HG02678 (cell line): ENCODE results near the gene PTPRD.
"Not testable (repeated sequence)": the region's sequence is repeated elsewhere in the genome, so short reads cannot be mapped to it uniquely, and the experiment has no call there.

ENCODE experiments used
- ATAC-seq: cut with Tn5 transposase; IDR thresholded peaks from one replicate; pipeline ENCODE4 v1.9.1; 2021; ENCODE audit warnings: mild to moderate bottlenecking, moderate library complexity; ENCODE audit not compliant: unreplicated experiment

PTPRD gene

GRCh38 chr9:10488937-10489336 is 123.9 kb downstream of the PTPRD start:
- ATAC-seq, result no peak

- ATAC-seq, result no peak
These were observed 133.6 kb downstream of the PTPRD start for GRCh38 chr9:10479172-10479571.

GRCh38 chr9:10449201-10449617 is 163.6 kb downstream of the PTPRD start:
- ATAC-seq, result not testable (repeated sequence)

DNA sequence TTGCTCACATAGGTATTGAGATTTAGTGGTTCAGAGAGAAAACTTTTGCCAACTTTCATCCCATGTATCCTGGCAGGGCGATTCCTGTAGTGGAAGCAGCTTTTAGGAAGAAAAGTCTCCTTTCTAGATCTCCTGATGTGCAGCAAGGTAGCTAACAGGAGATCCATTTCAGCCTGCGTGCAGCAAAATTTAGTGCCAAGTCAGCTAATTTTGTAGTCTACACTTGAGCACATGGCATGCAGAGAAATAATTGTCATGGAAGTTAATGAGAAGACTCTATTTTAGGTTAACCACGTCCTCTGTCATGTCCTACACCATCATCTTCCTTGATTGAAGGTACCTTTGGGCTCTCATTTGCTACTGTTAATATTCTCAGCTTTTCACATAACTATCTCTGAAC is 165.8 kb downstream of the PTPRD start:
- ATAC-seq, result no peak

DNA sequence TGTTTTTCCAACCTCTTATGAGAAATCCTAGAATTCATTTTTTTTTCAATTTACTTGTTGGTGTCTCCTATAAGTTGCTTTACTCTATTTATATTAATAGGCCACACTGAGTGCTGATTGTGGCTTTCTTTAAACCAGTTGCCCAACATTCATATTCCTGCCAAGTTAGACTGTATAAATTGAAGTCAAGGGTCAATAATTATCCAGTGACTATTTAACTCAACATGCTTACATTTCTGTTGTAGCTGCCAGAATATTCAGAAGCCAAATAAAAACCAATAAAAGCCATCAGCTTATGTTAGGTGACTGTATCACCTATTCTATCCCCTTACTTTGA is 169.0 kb downstream of the PTPRD start:
- ATAC-seq, result no peak

DNA sequence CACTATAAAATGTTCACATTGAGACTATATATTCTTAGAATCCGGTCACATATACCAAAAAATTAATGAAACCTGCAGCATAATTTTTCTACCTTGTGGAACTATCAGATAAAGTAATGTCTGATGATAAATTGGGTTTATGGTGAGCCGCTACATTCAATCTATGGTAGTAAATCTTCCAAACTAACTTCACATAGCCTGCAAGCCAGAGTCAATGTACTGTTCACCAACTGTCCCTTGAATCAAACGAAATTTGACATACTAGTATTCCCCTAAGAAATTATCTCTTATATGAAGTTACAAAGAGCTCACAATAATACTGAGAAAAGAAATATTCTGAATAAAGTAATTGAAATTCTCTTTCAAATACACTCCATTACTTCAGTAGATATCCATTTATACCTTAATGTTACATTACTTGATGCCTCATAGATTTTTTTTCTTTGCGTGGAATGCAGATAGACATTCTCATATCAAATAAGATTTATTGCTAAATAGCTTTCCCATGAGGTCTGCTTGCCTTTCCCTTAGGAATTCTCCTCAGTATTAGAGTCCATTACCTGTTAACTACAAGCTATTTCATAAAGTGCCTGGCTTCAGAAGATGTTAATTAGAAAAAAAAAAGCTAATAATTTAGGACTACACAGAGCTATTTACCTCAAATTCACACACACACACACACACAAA is 169.5 kb downstream of the PTPRD start:
- no peak for ATAC-seq

GRCh38 chr9:10438955-10439354 is 173.8 kb downstream of the PTPRD start:
- no peak for ATAC-seq

- no peak for ATAC-seq
These were observed 176.0 kb downstream of the PTPRD start for GRCh38 chr9:10436756-10437155.

DNA sequence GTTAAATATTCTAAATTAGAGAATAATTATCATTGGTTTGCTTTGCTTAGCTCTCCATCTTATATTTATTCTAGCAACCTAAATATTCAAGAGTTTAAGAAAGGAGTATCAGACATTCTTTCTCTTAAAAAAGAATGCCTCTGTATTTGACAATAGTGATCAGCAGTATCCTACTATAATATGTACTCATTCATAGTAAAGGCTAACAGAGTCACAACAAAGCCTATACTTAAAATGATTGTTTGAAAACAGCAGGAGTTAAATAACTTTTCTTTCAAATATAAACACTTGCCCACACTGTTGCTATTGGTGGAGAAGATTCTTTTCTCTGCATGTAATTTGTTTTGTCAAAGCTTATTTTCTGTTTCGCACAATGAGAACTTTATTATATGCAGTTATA is 178.4 kb downstream of the PTPRD start:
- ATAC-seq, result no peak

DNA sequence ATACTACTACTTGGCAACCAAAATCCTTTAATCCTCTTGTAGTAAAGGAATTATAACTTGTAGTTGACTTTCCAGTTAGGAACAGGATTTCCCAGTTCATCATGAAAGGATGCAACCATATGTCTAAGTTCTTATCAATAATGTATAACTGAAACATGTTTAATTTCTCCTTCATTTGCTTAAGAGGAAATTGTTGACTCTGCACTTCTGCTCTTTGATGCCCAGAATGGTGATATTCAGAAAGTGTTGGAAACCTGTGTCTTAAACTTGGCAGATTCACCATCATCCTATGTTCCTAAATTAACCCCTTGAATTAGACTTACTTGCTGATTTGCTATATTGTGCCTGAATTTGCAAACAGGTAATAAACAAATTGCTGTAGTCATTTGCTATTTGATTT is 201.5 kb downstream of the PTPRD start:
- ATAC-seq, result no peak

- ATAC-seq, result no peak
These were observed 209.5 kb downstream of the PTPRD start for GRCh38 chr9:10403283-10403682.

GRCh38 chr9:10396615-10397014 is 216.2 kb downstream of the PTPRD start:
- ATAC-seq, result no peak

- ATAC-seq, result no peak
These were observed 225.5 kb downstream of the PTPRD start for GRCh38 chr9:10387282-10387681.

DNA sequence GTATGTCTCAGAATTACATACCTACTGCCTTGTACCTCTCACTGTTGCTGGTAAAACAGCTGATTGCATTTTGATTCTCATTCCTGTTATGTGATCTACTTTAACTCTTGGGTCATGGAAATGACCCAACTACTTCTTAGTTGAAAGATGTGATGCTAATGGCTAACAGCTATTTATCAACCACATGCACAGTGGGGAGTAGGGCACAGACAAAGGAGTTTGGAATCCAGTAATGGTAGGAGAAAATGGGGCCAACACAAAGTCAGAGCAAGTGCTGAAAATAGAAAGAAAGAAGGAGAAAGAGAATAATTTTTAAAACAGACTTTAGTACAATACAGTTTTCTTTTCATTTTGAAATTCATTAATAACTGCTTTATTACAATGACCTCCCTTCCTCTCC is 241.0 kb downstream of the PTPRD start:
- no peak for ATAC-seq

DNA sequence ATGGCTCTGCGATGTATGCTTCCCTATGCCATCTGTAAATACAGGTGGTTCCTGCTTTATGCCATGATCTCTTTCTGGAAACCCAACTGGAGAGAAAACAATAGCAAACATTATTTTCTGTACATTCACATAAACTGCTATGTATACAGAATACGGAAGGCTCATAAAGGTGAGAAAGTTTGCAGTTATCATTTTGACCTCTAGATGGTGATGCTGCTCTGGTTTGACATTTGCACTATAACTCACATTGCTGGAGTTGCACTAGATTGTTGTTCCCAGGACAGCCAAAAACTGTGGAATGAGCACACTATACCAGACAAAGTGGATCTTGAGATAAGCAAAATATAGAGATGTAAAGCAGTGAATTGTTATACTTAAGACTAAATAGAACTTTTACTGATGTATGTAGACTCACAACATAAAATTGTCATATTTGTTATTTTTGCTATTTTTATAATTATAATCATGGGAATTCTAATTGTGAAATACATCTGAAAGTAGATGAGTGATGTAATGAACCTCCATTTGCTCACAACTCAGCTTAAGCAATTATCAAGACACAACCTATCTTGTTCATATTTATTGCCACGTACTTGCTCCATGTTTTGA is 246.5 kb downstream of the PTPRD start:
- ATAC-seq, result peak; percentile 90

DNA sequence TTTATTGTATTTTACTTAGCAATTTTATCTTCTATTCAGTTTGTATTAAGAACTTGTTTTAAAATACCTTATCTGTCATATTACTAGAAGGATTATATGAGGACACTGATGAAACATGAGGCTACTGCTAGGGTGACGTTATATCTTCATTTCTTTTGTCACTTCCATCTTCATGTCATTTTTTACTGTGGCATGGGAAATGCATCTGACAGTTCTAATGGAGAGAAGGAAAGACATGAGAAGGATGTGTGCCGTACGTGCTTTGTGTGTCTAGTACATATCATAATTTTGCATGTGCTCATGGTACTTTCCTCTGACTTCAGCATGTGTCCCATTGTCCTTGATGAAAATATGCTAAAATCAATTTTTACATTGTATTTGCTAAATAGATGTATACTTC is 258.2 kb downstream of the PTPRD start:
- ATAC-seq, result no peak

DNA sequence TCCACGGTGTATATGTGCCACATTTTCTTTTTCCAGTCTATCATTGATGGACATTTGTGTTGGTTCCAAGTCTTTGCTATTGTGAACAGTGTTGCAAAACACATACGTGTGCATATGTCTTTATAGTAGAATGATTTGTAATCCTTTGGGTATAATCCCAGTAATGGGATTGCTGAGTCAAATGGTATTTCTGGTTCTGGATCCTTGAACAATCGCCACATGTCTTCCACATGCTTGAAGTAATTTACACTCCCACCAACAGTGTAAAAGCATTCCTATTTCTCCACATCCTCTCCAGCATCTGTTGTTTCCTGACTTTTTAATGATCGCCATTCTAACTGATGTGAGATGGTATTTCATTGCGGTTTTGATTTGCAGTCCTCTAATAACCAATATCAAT is 267.2 kb downstream of the PTPRD start:
- ATAC-seq, result not testable (repeated sequence)

GRCh38 chr9:10341057-10341456 is 271.7 kb downstream of the PTPRD start:
- ATAC-seq, result no peak

GRCh38 chr9:10339152-10339551 is 273.6 kb downstream of the PTPRD start:
- ATAC-seq, result no peak

DNA sequence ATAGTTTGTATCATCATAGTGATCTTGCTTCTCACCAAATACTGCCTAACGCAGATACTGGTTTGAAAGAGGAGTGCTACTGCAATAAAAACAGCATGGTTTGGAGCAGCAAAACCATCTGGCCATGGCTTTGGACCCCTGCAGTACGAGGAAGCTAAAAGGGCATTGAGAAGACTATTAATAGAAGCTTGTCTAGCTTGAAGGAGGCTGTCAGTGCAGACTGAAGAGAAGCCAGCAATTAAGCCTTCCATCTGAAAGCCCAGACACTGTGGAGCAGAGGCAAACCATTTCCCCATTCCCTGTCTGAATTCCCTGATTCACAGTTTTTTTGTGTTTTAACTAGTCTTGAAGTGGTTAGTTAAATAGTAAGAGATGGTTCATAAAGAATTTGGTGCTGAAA is 281.6 kb downstream of the PTPRD start:
- ATAC-seq, result no peak

GRCh38 chr9:10282084-10282483 is 330.7 kb downstream of the PTPRD start:
- ATAC-seq, result no peak

DNA sequence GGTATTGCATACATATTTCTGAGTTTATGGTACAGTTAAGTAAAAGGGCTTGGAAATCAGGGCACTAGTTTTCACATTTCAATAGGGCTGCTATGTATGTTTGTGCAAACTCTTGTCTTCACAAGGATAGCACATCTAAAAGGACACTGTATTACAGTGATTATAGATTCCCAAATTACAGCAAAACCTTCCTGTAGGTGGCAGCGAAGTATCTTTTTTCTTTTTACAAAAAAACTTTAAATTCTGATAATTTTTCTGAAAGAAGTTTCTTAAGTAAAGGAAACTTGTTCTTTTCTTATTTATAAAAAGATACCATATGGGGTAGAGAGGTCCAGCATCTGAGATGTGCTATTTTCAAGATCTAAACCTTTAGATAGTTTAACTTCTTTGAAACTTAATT is 337.8 kb downstream of the PTPRD start:
- no peak for ATAC-seq

GRCh38 chr9:10274175-10274574 is 338.6 kb downstream of the PTPRD start:
- no peak for ATAC-seq
